ENCODE results near the gene NT5C2. TPM values are rescaled to one million over a fixed set of nuclear protein-coding genes. Genes with fewer than 3 reads are reported as not detected.
"Not testable (repeated sequence)": the region's sequence is repeated elsewhere in the genome, so short reads cannot be mapped to it uniquely, and the experiment has no call there.

Gene NT5C2
- polyA plus RNA-seq (2013, experiment 1 of 2; ENCODE audit: insufficient read length), result 60.9 TPM
- polyA plus RNA-seq (2013, experiment 2 of 2; ENCODE audit: insufficient read length), result 60.2 TPM

- DNase-seq, result peak; percentile 82
These were observed at the start of gene NT5C2 for GRCh38 chr10:103193107-103193819. NT5C2 (minus strand) TSS chr10:103193272; CDS start chr10:103174958, 18,314 bp downstream.

GRCh38 chr10:103241262-103242011 lies 48.4 kb upstream of the NT5C2 start:
- DNase-seq, result peak; percentile 27

GRCh38 chr10:103238506-103239252 lies 45.6 kb upstream of the NT5C2 start:
- peak; percentile 62 for DNase-seq

GRCh38 chr10:103235775-103236174 lies 42.7 kb upstream of the NT5C2 start:
- DNase-seq, result no peak

GRCh38 chr10:103232772-103233488 lies 39.9 kb upstream of the NT5C2 start:
- DNase-seq, result peak; percentile 63

GRCh38 chr10:103232131-103232673 lies 39.1 kb upstream of the NT5C2 start:
- DNase-seq, result no peak

DNA sequence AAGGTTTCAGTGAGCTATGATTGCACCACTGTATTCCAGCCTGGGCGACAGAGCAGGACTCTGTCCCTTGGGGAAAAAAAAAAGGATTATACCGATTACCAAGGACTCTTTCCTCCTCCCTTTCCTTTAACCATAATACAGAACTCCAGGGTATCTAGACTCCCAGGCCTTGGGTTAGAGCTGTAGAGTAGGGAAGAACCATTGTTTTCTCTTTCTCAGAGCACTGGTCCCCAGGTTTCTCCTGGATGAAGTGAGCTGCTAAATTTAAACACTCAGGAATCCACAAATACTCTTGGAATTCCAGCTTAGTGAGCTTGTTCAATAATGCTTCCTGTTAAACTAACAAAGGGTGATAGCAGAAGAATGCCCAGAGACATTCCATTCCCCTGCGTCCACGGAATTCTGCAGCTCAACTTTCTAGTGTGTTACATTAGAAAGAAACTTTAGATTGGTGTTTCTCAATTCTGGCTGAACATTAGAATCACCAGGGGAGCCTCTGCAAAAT lies 38.0 kb upstream of the NT5C2 start:
- peak; percentile 97 for DNase-seq

DNA sequence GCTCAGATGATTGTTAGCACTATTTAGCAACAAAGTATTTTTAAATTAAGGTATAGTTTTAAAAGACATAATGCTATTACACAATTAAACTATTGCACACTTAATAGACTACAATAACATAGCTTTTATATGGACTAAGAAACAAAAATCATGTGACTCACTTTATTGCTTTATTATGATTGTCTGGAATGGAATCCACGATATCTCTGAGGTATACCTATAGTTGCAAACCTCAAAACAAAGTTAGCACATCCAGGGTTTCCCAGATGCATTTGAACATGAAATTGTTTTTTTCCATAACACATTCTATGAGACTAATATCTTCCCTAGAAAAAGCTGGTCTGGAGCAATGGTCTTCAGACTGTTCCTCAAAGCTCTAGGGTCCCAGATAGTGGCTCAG lies 34.3 kb upstream of the NT5C2 start:
- peak; percentile 13 for DNase-seq

DNA sequence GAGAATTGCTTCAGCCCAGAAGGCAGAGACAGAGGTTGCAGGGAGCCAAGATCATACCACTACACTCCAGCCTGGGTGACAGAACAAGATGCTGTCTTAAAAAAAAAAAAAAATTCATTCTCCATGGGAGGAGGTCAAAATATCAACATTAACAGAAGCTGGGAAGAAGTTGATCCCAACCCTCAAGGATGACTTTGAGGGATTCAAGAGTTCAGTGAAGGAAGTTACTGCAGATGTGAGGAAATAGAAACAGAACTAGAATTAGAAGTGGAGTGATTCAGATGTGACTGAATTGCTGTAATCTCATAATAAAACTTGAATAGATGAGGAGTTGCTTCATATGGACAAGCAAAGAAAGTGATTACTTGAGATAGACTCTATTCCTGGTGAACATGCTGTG lies 32.9 kb upstream of the NT5C2 start:
- no peak for DNase-seq

DNA sequence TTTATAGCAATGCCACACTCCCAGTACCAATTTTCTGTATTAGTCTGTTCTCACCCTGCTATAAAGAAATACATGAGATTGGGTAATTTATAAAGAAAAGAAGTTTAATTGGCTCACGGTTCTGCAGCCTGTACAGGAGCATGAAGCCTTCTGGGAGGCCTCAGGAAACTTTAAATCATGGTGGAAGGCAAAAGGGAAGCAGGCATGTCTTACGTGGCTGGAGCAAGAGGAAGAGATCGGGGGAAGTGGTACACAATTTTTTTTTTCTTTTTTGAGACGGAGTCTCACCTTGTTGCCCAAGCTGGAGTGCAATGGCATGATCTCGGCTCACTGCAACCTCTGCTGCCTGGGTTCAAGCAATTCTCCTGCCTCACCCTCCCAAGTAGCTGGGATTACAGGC lies 31.6 kb upstream of the NT5C2 start:
- DNase-seq, result not testable (repeated sequence)

DNA sequence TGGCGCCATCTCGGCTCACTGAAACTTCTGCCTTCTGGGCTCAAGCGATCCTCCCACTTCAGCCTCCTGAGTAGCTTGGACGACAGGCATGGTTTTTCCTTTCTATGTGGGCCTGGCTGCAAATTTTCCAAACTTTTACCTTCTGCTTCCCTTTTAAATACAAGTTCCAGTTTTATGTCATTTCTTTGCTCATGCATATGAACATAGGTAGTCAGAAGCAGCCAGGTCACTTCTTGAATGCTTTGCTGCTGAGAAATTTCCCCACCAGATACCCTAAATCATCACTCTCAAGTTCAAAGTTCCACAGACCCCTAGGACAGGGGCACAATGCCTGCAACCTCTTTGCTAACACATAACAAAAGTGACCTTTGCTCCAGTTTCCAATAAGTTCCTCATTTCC lies 31.1 kb upstream of the NT5C2 start:
- no peak for DNase-seq

DNA sequence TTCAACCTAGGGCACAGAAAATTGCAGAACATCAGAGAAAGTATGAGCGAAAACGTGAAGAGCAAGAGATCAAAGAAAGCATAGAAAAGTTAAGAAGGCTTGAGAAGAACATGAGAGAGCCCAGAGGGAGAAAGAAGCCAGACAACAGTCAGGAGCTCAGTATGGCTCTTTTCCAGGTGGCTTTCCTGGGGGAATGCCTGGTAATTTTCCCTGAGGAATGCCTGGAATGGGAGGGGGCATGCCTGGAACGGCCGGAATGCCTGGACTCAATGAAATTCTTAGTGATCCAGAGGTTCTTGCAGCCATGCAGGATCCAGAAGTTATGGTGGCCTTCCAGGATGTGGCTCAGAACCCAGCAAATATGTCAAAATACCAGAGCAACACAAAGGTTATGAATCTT lies 23.3 kb upstream of the NT5C2 start:
- peak; percentile 78 for DNase-seq

GRCh38 chr10:103215601-103216000 lies 22.5 kb upstream of the NT5C2 start:
- no peak for DNase-seq

DNA sequence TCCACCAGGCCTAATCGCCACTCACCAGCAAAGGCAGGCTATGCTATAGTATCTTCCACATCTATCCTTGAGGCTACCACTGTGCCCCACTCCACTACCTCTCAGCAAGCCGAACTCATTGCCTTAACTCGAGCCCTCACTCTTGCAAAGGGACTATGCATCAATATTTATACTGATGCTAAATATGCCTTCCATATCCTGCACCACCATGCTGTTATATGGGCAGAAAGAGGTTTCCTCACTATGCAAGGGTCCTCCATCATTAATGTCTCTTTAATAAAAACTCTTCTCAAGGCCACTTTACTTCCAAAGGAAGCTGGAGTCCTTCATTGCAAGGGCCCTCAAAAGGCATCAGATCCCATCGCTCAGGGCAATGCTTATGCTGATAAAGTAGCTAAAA lies 17.2 kb upstream of the NT5C2 start:
- DNase-seq, result not testable (repeated sequence)

- DNase-seq, result peak; percentile 60
These were observed 14.6 kb upstream of the NT5C2 start for GRCh38 chr10:103207643-103208042.

- DNase-seq, result no peak
These were observed 14.1 kb upstream of the NT5C2 start for GRCh38 chr10:103207141-103207540.

DNA sequence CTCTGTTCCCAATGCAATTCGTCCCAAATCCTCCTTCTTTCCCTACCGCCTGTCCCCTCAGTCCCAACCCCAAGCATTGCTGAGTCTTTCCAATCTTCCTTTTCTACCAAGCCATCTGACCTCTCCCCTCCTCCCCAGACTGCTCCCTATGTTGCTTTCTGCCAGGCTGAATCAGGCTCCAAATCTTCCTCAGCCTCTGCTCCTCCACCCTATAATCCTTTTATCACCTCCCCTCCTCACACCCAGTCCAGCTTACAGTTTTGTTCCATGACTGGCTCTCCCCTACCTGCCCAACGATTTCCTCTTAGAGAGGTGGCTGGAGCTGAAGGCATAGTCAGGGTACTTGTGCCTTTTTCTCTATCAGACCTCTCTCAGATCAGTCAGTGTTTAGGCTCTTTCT lies 13.6 kb upstream of the NT5C2 start:
- DNase-seq, result not testable (repeated sequence)

GRCh38 chr10:103205401-103205800 lies 12.3 kb upstream of the NT5C2 start:
- DNase-seq, result not testable (repeated sequence)

- DNase-seq, result peak; percentile 17
These were observed 11.5 kb upstream of the NT5C2 start for GRCh38 chr10:103204353-103205255.

DNA sequence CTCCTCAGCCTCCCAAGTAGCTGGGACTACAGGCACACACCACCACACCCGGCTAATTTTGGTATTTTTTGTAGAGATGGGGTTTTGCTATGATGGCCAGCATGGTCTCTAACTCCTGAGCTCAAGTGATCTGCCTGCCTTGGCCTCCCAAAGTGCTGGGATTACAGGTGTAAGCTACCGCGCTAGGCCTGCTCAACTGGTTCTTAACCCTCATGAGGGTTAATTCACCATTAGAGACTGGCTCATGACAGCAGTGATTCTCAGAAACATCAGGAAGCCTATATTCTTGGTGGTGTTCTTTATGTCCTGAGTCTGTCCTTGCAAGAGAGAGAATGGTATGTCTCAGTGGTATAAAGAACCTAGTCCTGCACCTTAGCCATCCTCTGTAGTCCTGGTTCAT lies 10.4 kb upstream of the NT5C2 start:
- DNase-seq, result no peak

DNA sequence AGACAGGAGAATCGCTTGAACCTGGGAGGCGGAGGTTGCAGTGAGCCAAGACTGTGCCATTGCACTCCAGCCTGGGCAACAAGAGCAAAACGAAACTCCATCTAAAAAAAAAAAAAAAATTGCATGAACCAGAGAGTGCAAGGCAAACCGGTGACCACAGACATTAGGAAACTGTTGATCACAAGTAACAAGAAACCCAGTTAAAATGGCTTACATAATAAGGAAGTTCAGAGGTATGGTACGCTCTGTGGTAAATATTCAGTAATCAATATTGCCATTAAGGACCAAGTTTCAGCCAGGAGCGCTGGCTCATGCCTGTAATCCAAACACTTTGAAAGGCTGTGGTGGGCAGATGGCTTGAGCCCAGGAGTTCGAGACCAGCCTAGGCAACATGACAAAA lies 9.2 kb upstream of the NT5C2 start:
- no peak for DNase-seq
